CD4-positive, alpha-beta T cell (primary cell): ENCODE data around the gene STC2. TPM values are rescaled to one million over a fixed set of nuclear protein-coding genes. Genes with fewer than 3 reads are reported as not detected.

Experiments
- ATAC-seq: fragments of 200-7000 bp; cut with Tn5 transposase; one replicate; pipeline ENCODE4 v1.10.0; 2022; ENCODE audit warnings: mild to moderate bottlenecking; ENCODE audit not compliant: poor library complexity
- CTCF ChIA-PET: fragments of 350-600 bp; sonication (Branson Sonifier 250); formaldehyde crosslinking; loops from one replicate; lab custom pipeline; 2021; ENCODE audit warnings: antibody characterized with exemption, inconsistent platforms; lab: Charles Lee
- POLR2A ChIA-PET: fragments of 350-600 bp; sonication (Branson Sonifier 250); formaldehyde crosslinking; loops from one replicate; lab custom pipeline; 2021; ENCODE audit warnings: antibody characterized with exemption, inconsistent platforms; lab: Charles Lee
- DNase-seq, 14 experiments: peaks; one replicate each; pipeline ENCODE4 v3.0.0-alpha.2; 2013 to 2020; ENCODE audit warnings: mixed read lengths in 2 of 14
- H3K27ac ChIP-seq, 2 donors: one replicate each; pipeline versions ENCODE4 v1.5.1 to v1.7.0; 2013; ENCODE audit warnings: low read length in 2 of 2, low read depth in 1 of 2, mild to moderate bottlenecking in 1 of 2
- H3K27me3 ChIP-seq, 2 experiments: 1 replicate in 1 of 2; 2 replicates in 1 of 2; pipeline versions ENCODE4 v1.6.1 to v1.7.0; 2013; ENCODE audit warnings: low read length in 2 of 2, control low read depth in 1 of 2, mild to moderate bottlenecking in 1 of 2, moderate library complexity in 1 of 2; ENCODE audit not compliant: insufficient read depth in 2 of 2, control insufficient read depth in 1 of 2
- H3K36me3 ChIP-seq: one replicate; pipeline ENCODE4 v1.6.1; 2013; ENCODE audit warnings: low read length, control low read depth; ENCODE audit not compliant: insufficient read depth
- H3K4me1 ChIP-seq: one replicate; pipeline ENCODE4 v1.6.1; 2013; ENCODE audit warnings: low read length, control low read depth; ENCODE audit not compliant: insufficient read depth
- H3K4me3 ChIP-seq: one replicate; pipeline ENCODE4 v1.5.1; 2013; ENCODE audit warnings: mild to moderate bottlenecking, low read length, moderate library complexity
- H3K9me3 ChIP-seq, 2 experiments: 1 replicate in 1 of 2; 2 replicates in 1 of 2; pipeline versions ENCODE4 v1.6.1 to v1.7.0; 2013; ENCODE audit warnings: low read length in 2 of 2, mild to moderate bottlenecking in 2 of 2, control low read depth in 1 of 2, moderate library complexity in 1 of 2; ENCODE audit not compliant: control insufficient read depth in 1 of 2, insufficient read depth in 1 of 2
- H3K27ac Mint-ChIP-seq: one replicate; pipeline ENCODE4 v1.8.0; 2020; ENCODE audit warnings: mixed read lengths
- H3K27me3 Mint-ChIP-seq: one replicate; pipeline ENCODE4 v1.8.0; 2021; ENCODE audit warnings: mixed read lengths
- H3K36me3 Mint-ChIP-seq: one replicate; pipeline ENCODE4 v1.8.0; 2021; ENCODE audit warnings: low read depth, mixed read lengths
- H3K4me1 Mint-ChIP-seq: one replicate; pipeline ENCODE4 v1.8.0; 2021; ENCODE audit warnings: low read depth, mixed read lengths
- H3K4me3 Mint-ChIP-seq: one replicate; pipeline ENCODE4 v1.8.0; 2020; ENCODE audit warnings: mild to moderate bottlenecking, mixed read lengths
- H3K9me3 Mint-ChIP-seq: one replicate; pipeline ENCODE4 v1.8.0; 2020; ENCODE audit warnings: mixed read lengths
- CTCF ChIP-seq: fragments of 200-600 bp; IDR thresholded peaks from one replicate; pipeline ENCODE4 v1.8.0; 2022; ENCODE audit warnings: antibody characterized with exemption, mild to moderate bottlenecking
- intact Hi-C, 2 experiments: fragments of 100-400 bp; cut with DNase I in 1 of 2; cut with micrococcal nuclease in 1 of 2; formaldehyde crosslinking; loops; one replicate each; pipeline versions ENCODE4 v1.15.1 to v1.9.0; 2023 to 2025; cut with DNase I, micrococcal nuclease
- total RNA-seq, 174 experiments: library from RNA in 2 of 174; stranded (reverse) in 2 of 174; gene quantifications; one replicate each; pipeline ENCODE4 v1.2.3 and lab custom pipeline; 2021 to 2026

STC2 gene
- total RNA-seq, 2 experiments from 2014 or later, result not detected

- H3K36me3 ChIP-seq, result no peaks in the 10 kb centered on the region
- H3K4me1 ChIP-seq, result no peaks in the 10 kb centered on the region
- no peaks in the 10 kb centered on the region for H3K4me1 Mint-ChIP-seq
- no peak overlapping the region for H3K4me3 Mint-ChIP-seq
- no peaks in the 10 kb centered on the region for H3K36me3 Mint-ChIP-seq
- H3K4me3 ChIP-seq, result no peak overlapping the region
- peaks cover 78% of the 10 kb centered on the region for H3K27me3 Mint-ChIP-seq
- DNase-seq (no peak), ATAC-seq (no peak)
- intact Hi-C loops, result no loop called here
- ChIA-PET POLR2A (no interaction called here), CTCF (no interaction called here)
- H3K27me3 ChIP-seq, result peaks cover 21 to 32% of the 10 kb centered on the region in 2 experiments
- peaks cover 5% of the 10 kb centered on the region for H3K9me3 Mint-ChIP-seq
- no peak for TF ChIP-seq CTCF
- peaks cover 4 to 20% of the 10 kb centered on the region in 2 experiments for H3K9me3 ChIP-seq
- H3K27ac Mint-ChIP-seq, result no peak overlapping the region
- no peak overlapping the region for H3K27ac ChIP-seq
These were observed 17.9 kb downstream of the STC2 start for GRCh38 chr5:173310218-173310769.

- peaks cover 4 to 20% of the 10 kb centered on the region in 2 experiments for H3K9me3 ChIP-seq
- no peaks in the 10 kb centered on the region for H3K36me3 ChIP-seq
- TF ChIP-seq CTCF, result no peak
- intact Hi-C loops, result no loop called here
- no peak overlapping the region for H3K4me3 ChIP-seq
- Mint-ChIP-seq H3K27me3 (peaks cover 78% of the 10 kb centered on the region), H3K36me3 (no peaks in the 10 kb centered on the region), H3K4me1 (no peaks in the 10 kb centered on the region), H3K4me3 (no peak overlapping the region), H3K9me3 (peaks cover 5% of the 10 kb centered on the region), H3K27ac (no peak overlapping the region)
- peaks cover 20 to 29% of the 10 kb centered on the region in 2 experiments for H3K27me3 ChIP-seq
- CTCF ChIA-PET, result no interaction called here
- H3K4me1 ChIP-seq, result no peaks in the 10 kb centered on the region
- POLR2A ChIA-PET, result no interaction called here
- no peak overlapping the region for H3K27ac ChIP-seq
- ATAC-seq (no peak), DNase-seq (no peak)
These were observed 18.5 kb downstream of the STC2 start for GRCh38 chr5:173309731-173310130.

GRCh38 chr5:173308226-173308625, 20.0 kb downstream of the STC2 start:
- Mint-ChIP-seq H3K4me3 (no peak overlapping the region), H3K4me1 (no peaks in the 10 kb centered on the region), H3K36me3 (no peaks in the 10 kb centered on the region), H3K9me3 (peaks cover 5% of the 10 kb centered on the region), H3K27ac (no peak overlapping the region), H3K27me3 (peaks cover 71% of the 10 kb centered on the region)
- intact Hi-C loops, result no loop called here
- POLR2A ChIA-PET, result no interaction called here
- Histone ChIP-seq H3K4me1 (no peaks in the 10 kb centered on the region), H3K4me3 (no peak overlapping the region), H3K9me3 (peaks cover 4 to 20% of the 10 kb centered on the region in 2 experiments), H3K27me3 (peaks cover 19% of the 10 kb centered on the region in 2 experiments), H3K36me3 (no peaks in the 10 kb centered on the region), H3K27ac (no peak overlapping the region)
- CTCF ChIA-PET, result no interaction called here
- no peak for TF ChIP-seq CTCF
- no peak for ATAC-seq
- no peak for DNase-seq
